ENCODE data around the gene BABAM2.

The BABAM2 gene

DNA sequence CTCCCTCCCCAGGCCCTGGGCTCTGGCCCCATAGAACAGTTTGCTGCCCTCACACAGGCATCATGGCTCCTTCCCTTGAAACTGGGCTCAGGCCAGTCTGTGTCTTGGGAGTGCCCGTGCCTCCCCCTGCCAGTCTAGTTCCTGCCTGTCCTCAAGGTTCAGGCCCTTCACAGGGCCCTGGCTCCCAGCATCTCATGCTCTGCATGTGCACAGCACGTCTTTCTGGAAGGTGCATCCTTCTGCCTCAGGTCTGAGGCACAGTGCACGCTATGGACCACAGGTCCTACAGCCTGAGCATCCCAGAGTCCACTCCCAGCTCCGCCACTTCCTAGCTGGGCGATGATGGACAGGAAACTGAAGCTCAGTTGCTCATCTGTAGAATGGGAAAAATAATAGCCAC, 466.5 kb downstream of the BABAM2 start:
- no peak overlapping the region for H3K4me3 ChIP-seq (replicated peaks in 1 of 2; ENCODE audit: low read depth in 2 of 2, low read length in 2 of 2)
- TF ChIP-seq, protein P1, sequence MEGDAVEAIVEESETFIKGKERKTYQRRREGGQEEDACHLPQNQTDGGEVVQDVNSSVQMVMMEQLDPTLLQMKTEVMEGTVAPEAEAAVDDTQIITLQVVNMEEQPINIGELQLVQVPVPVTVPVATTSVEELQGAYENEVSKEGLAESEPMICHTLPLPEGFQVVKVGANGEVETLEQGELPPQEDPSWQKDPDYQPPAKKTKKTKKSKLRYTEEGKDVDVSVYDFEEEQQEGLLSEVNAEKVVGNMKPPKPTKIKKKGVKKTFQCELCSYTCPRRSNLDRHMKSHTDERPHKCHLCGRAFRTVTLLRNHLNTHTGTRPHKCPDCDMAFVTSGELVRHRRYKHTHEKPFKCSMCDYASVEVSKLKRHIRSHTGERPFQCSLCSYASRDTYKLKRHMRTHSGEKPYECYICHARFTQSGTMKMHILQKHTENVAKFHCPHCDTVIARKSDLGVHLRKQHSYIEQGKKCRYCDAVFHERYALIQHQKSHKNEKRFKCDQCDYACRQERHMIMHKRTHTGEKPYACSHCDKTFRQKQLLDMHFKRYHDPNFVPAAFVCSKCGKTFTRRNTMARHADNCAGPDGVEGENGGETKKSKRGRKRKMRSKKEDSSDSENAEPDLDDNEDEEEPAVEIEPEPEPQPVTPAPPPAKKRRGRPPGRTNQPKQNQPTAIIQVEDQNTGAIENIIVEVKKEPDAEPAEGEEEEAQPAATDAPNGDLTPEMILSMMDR (IDR thresholded peaks at IDR 0.05; ENCODE audit: low read depth, low read length), result no peak
- no peak for DNase-seq (ENCODE audit: low read depth in 2 of 2)

DNA sequence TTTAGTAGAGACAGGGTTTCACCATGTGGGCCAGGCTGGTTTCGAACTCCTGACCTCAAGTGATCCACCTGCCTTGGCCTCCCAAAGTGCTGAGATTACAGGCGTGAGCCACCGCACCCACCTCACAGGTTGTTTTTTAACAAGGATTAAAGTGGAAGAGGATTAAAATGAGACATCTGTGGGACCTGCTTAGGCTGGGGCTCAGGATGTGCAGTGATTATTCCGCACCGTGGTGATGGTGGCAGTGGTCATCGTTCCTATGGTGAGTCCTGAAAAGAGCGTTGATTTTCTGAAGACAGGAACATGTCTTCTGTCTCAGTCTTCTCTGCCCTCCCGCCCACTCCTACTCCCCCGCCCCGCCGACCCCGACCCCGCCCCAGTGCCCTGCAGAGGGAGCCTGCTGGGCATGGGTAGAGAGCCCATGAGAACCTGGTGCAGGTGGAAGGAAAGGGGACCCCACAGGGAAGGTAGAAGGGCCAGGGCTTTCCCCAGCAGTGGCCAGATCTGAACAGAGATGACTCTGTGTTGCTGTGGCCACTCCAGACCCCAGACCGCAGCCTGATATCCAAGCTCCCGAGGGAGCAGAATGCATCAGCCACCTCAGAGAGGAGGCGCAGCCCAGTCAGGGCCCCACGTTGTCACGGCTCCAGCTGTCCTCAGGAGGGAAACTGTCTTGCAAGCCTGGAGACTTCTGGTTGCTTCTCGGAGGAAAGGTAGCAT, 467.6 kb downstream of the BABAM2 start:
- no peak for DNase-seq (ENCODE audit: low read depth in 2 of 2)
- no peak overlapping the region for H3K4me3 ChIP-seq (replicated peaks in 1 of 2; ENCODE audit: low read depth in 2 of 2, low read length in 2 of 2)
- TF ChIP-seq, protein P1 (IDR thresholded peaks at IDR 0.05; ENCODE audit: low read depth, low read length), result no peak

DNA sequence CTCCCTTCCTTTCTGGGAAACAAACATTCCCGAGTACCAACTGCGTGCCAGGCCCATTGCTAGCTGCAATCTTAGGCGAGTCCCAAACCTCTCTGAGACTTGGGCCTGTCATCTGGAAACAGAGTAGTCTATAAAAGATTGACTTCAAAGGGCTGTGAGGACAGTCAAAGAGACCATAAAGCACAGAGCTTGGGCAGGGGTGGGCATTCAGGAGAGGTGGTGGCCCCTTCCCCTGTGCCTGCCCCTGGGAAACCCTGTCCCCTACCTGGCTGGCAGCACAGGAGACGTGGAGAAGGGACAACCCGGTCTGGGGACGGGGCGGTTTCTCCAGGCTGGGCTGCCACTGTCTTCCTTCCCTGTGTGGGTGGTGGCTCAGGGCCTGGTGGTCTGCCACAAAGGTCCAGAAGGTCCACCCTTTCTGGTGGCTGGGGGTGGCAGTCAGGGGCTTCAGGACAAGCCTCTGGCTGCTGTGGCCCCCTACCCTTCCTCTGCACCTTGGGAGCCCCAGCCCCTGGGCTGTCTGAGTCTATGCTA, 468.2 kb downstream of the BABAM2 start:
- TF ChIP-seq, protein P1 (IDR thresholded peaks at IDR 0.05; ENCODE audit: low read depth, low read length), result no peak
- no peak overlapping the region for H3K4me3 ChIP-seq (replicated peaks in 1 of 2; ENCODE audit: low read depth in 2 of 2, low read length in 2 of 2)
- no peak for DNase-seq (ENCODE audit: low read depth in 2 of 2)

DNA sequence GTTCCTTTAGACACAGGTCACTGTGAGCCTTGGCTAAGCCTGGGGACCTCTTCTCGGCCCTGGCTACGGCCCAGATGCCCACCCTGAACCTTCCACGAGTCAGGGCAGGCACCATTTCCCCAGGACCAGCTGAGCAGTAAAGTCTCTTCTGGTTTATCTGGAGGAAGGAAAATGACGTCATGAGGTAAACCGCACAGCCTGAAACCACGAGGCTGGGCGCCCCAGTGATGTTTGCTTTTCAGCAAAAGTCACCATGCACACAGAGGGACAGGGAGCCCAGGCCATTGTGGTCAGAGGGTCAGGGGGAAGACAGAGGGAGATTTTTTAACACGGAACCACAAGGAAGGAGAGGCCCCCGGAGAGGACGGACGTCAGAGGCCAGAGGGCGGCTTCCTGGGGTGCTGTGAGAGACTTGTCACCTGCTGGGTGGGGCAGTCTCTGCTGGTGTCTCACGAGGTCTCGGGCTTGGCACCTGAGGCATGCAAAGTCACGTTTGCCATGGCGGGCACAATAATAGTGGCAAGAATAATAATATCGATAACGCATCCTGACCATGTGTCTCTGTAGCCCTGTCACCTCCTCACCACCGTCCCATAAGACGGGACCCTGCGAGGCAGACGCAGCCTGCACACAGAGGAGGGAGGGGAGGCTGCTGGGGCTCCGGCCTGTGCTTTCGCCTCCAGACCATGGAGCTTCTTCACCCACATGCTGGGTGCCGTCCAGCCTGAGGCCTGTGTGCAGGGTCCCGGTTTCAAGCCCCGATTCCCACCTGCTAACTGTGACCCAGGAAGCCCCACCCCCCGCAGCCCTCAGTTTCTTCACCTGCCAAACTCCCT, 468.9 kb downstream of the BABAM2 start:
- H3K4me3 ChIP-seq (replicated peaks in 1 of 2; ENCODE audit: low read depth in 2 of 2, low read length in 2 of 2), result no peak overlapping the region
- TF ChIP-seq, protein P1 (IDR thresholded peaks at IDR 0.05; ENCODE audit: low read depth, low read length), result no peak

DNA sequence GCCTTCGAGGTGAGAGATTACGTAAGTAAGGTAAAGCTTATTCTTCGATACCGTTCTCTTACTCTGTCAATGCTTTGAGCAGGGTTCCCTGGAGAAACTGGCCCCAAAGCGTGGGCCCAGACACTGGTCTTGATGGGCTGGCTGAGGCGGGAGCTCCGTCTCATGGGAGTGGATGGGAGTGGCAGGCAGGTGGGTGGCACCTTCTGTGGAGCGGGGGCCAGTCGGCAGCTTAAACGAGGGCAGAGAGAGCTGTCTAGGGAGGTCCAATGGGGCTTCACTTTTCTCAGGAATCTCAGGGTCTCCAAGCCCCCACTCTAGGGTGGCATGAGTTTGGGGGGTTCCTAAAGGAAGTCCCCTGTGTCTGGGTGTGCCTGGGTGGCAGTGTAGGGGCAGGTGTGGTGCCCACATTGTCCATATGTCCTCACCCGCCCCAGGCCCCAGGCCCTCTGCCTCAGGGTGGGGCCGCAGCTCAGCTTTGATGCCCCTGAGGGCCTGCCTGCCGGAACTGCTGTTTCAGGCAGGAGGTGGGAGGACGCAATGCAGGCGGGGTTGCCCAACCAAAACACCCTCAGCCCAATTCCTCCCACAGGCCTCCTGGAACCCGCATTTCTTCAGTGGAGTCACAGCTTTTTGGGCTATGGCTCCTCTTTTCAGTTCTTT, 469.7 kb downstream of the BABAM2 start:
- DNase-seq (ENCODE audit: low read depth in 2 of 2), result no peak
- TF ChIP-seq, protein P1 (IDR thresholded peaks at IDR 0.05; ENCODE audit: low read depth, low read length), result no peak
- H3K4me3 ChIP-seq (replicated peaks in 1 of 2; ENCODE audit: low read depth in 2 of 2, low read length in 2 of 2), result no peak overlapping the region

More for the DNA sequence above, 468.9 kb downstream of the BABAM2 start:
- peak; percentile 68 to 70 for DNase-seq (ENCODE audit: low read depth in 2 of 2)

DNA sequence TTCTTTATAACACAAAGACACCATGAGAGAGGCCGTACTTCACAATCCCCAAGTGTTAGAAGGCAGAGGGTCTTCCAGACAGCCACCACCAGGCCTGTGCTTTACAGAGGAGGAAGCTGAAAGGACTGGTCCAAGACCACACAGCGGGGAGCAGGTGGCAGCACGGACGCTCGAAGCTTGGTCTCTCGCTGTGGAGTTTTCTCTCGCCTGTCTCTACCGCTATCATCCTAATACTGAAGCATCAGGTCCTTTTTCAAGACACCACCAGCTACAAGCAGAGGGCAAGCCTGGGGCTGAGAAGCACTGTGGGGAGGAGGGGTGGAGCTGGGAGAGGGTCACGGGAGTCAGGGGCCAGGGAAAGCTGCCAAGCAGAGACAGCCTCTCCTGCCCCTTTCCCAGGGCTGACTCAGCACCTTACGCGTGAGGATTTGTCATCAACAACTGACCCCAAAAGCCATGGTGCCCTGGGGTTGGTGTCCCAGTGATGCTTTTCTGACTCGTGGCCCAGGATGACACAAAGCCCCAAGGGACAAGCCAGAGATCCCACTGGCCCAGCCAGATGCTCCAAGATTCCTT, 470.3 kb downstream of the BABAM2 start:
- peak; percentile 67 to 71 for DNase-seq (ENCODE audit: low read depth in 2 of 2)
- TF ChIP-seq, protein P1 (IDR thresholded peaks at IDR 0.05; ENCODE audit: low read depth, low read length), result no peak
- H3K4me3 ChIP-seq (replicated peaks in 1 of 2; ENCODE audit: low read depth in 2 of 2, low read length in 2 of 2), result no peak overlapping the region

All from cardiac fibroblast (primary cell).